ENCODE measurements around the gene DDX50. TPM values are rescaled to one million over a fixed set of nuclear protein-coding genes. Genes with fewer than 3 reads are reported as not detected.
A peak's percentile ranks its signal among the peaks of the same experiment; 100 is the strongest.
"Not testable (repeated sequence)": the region's sequence is repeated elsewhere in the genome, so short reads cannot be mapped to it uniquely, and the experiment has no call there.

The DDX50 gene
- total RNA-seq, 2 donors from 2014 or later: 37.6 to 40.8 TPM

GRCh38 chr10:68877482-68878110, 23.5 kb upstream of the DDX50 start:
- no peak for DNase-seq
- ATAC-seq: no peak
- no peak overlapping the region for H3K4me3 Mint-ChIP-seq
- no peak overlapping the region for H3K27ac Mint-ChIP-seq
- no peaks in the 10 kb centered on the region for H3K36me3 Mint-ChIP-seq (ENCODE audit: low read depth)
- no peaks in the 10 kb centered on the region for H3K9me3 ChIP-seq (ENCODE audit: control insufficient read depth, low read length, poor library complexity, severe bottlenecking)
- H3K4me1 Mint-ChIP-seq: peaks cover 2% of the 10 kb centered on the region
- no peaks in the 10 kb centered on the region for H3K27me3 Mint-ChIP-seq

- no peak overlapping the region for H3K27ac Mint-ChIP-seq
- H3K27me3 Mint-ChIP-seq: no peaks in the 10 kb centered on the region
- no peaks in the 10 kb centered on the region for H3K36me3 Mint-ChIP-seq (ENCODE audit: low read depth)
- H3K4me1 Mint-ChIP-seq: peaks cover 2% of the 10 kb centered on the region
- no peak for ATAC-seq
- DNase-seq: no peak
- H3K4me3 Mint-ChIP-seq: no peak overlapping the region
- no peaks in the 10 kb centered on the region for H3K9me3 ChIP-seq (ENCODE audit: control insufficient read depth, low read length, poor library complexity, severe bottlenecking)
Measured at GRCh38 chr10:68878496-68878895, 22.6 kb upstream of the DDX50 start.

- Mint-ChIP-seq H3K27me3 (no peaks in the 10 kb centered on the region), H3K4me1 (peaks cover 2% of the 10 kb centered on the region), H3K27ac (no peak overlapping the region), H3K36me3 (ENCODE audit: low read depth) (no peaks in the 10 kb centered on the region), H3K4me3 (no peak overlapping the region)
- ATAC-seq (no peak), DNase-seq (no peak)
- no peaks in the 10 kb centered on the region for H3K9me3 ChIP-seq (ENCODE audit: control insufficient read depth, low read length, poor library complexity, severe bottlenecking)
Measured at GRCh38 chr10:68879628-68880027, 21.5 kb upstream of the DDX50 start.

GRCh38 chr10:68880181-68880580, 20.9 kb upstream of the DDX50 start:
- H3K4me1 Mint-ChIP-seq: peaks cover 2% of the 10 kb centered on the region
- no peak for ATAC-seq
- no peak overlapping the region for H3K27ac Mint-ChIP-seq

GRCh38 chr10:68895041-68895440, 6.1 kb upstream of the DDX50 start:
- peaks cover 2% of the 10 kb centered on the region for H3K36me3 Mint-ChIP-seq (ENCODE audit: low read depth)
- H3K9me3 ChIP-seq (ENCODE audit: control insufficient read depth, low read length, poor library complexity, severe bottlenecking): no peaks in the 10 kb centered on the region
- H3K27me3 Mint-ChIP-seq: peaks cover 12% of the 10 kb centered on the region
- DNase-seq (no peak), ATAC-seq (no peak)
- H3K4me1 Mint-ChIP-seq: peaks cover 2% of the 10 kb centered on the region
- H3K4me3 Mint-ChIP-seq: no peak overlapping the region
- H3K27ac Mint-ChIP-seq: no peak overlapping the region

More at GRCh38 chr10:68880181-68880580, 20.9 kb upstream of the DDX50 start:
- DNase-seq: no peak
- no peaks in the 10 kb centered on the region for H3K36me3 Mint-ChIP-seq (ENCODE audit: low read depth)
- H3K9me3 ChIP-seq (ENCODE audit: control insufficient read depth, low read length, poor library complexity, severe bottlenecking): no peaks in the 10 kb centered on the region
- no peaks in the 10 kb centered on the region for H3K27me3 Mint-ChIP-seq
- H3K4me3 Mint-ChIP-seq: peak overlapping the region; percentile 10

- H3K9me3 ChIP-seq (ENCODE audit: control insufficient read depth, low read length, poor library complexity, severe bottlenecking): no peaks in the 10 kb centered on the region
- peaks cover 12% of the 10 kb centered on the region for H3K27me3 Mint-ChIP-seq
- no peak overlapping the region for H3K27ac Mint-ChIP-seq
- ATAC-seq (no peak), DNase-seq (no peak)
- peaks cover 10% of the 10 kb centered on the region for H3K4me1 Mint-ChIP-seq
- H3K4me3 Mint-ChIP-seq: no peak overlapping the region
- H3K36me3 Mint-ChIP-seq (ENCODE audit: low read depth): peaks cover 2% of the 10 kb centered on the region
Measured at GRCh38 chr10:68897336-68897741, 3.8 kb upstream of the DDX50 start.

GRCh38 chr10:68899186-68899745, 1.8 kb upstream of the DDX50 start:
- H3K36me3 Mint-ChIP-seq (ENCODE audit: low read depth): peaks cover 2% of the 10 kb centered on the region
- peak overlapping the region; percentile 33 for H3K4me3 Mint-ChIP-seq
- no peak for ATAC-seq
- DNase-seq: no peak
- no peaks in the 10 kb centered on the region for H3K9me3 ChIP-seq (ENCODE audit: control insufficient read depth, low read length, poor library complexity, severe bottlenecking)
- no peak overlapping the region for H3K27ac Mint-ChIP-seq
- H3K27me3 Mint-ChIP-seq: peaks cover 6% of the 10 kb centered on the region
- H3K4me1 Mint-ChIP-seq: peaks cover 22% of the 10 kb centered on the region

- Mint-ChIP-seq H3K27ac (peak overlapping the region; percentile 98), H3K27me3 (peaks cover 6% of the 10 kb centered on the region), H3K4me3 (peak overlapping the region; percentile 96), H3K36me3 (ENCODE audit: low read depth) (peaks cover 4% of the 10 kb centered on the region), H3K4me1 (peaks cover 26% of the 10 kb centered on the region)
- ATAC-seq (no peak), DNase-seq (peak in 1 of 3 donors; percentile 62)
- no peaks in the 10 kb centered on the region for H3K9me3 ChIP-seq (ENCODE audit: control insufficient read depth, low read length, poor library complexity, severe bottlenecking)
Measured at GRCh38 chr10:68900427-68901104, 549 bp upstream of the DDX50 start.

GRCh38 chr10:68902382-68902781, 1.3 kb downstream of the DDX50 start:
- Mint-ChIP-seq H3K27me3 (peaks cover 6% of the 10 kb centered on the region), H3K4me1 (peaks cover 37% of the 10 kb centered on the region), H3K27ac (peak overlapping the region; percentile 98), H3K4me3 (peak overlapping the region; percentile 96), H3K36me3 (ENCODE audit: low read depth) (peaks cover 7% of the 10 kb centered on the region)
- no peak for ATAC-seq
- no peaks in the 10 kb centered on the region for H3K9me3 ChIP-seq (ENCODE audit: control insufficient read depth, low read length, poor library complexity, severe bottlenecking)
- DNase-seq: no peak

GRCh38 chr10:68924593-68924992, 23.5 kb downstream of the DDX50 start:
- no peak overlapping the region for H3K4me3 Mint-ChIP-seq
- DNase-seq (no peak), ATAC-seq (no peak)
- H3K36me3 Mint-ChIP-seq (ENCODE audit: low read depth): peaks cover 8% of the 10 kb centered on the region
- peak overlapping the region; percentile 37 for H3K27ac Mint-ChIP-seq
- no peaks in the 10 kb centered on the region for H3K9me3 ChIP-seq (ENCODE audit: control insufficient read depth, low read length, poor library complexity, severe bottlenecking)
- no peaks in the 10 kb centered on the region for H3K27me3 Mint-ChIP-seq
- H3K4me1 Mint-ChIP-seq: peaks cover 5% of the 10 kb centered on the region

- no peak for ATAC-seq
- Mint-ChIP-seq H3K36me3 (ENCODE audit: low read depth) (peaks cover 10% of the 10 kb centered on the region), H3K27me3 (no peaks in the 10 kb centered on the region), H3K27ac (peak overlapping the region; percentile 37), H3K4me1 (peaks cover 8% of the 10 kb centered on the region), H3K4me3 (no peak overlapping the region)
- no peak for DNase-seq
- H3K9me3 ChIP-seq (ENCODE audit: control insufficient read depth, low read length, poor library complexity, severe bottlenecking): no peaks in the 10 kb centered on the region
Measured at GRCh38 chr10:68925489-68925888, 24.4 kb downstream of the DDX50 start.

- peaks cover 14% of the 10 kb centered on the region for H3K4me1 Mint-ChIP-seq
- peaks cover 12% of the 10 kb centered on the region for H3K36me3 Mint-ChIP-seq (ENCODE audit: low read depth)
- ATAC-seq; H3K27me3 Mint-ChIP-seq; H3K9me3 ChIP-seq (ENCODE audit: control insufficient read depth, low read length, poor library complexity, severe bottlenecking); H3K4me3 Mint-ChIP-seq; H3K27ac Mint-ChIP-seq; DNase-seq: not testable (repeated sequence)
Measured at GRCh38 chr10:68929157-68929556, 28.0 kb downstream of the DDX50 start.

GRCh38 chr10:68929888-68930287, 28.8 kb downstream of the DDX50 start:
- not testable (repeated sequence) for DNase-seq; H3K27ac Mint-ChIP-seq; ATAC-seq; H3K9me3 ChIP-seq (ENCODE audit: control insufficient read depth, low read length, poor library complexity, severe bottlenecking); H3K4me3 Mint-ChIP-seq; H3K27me3 Mint-ChIP-seq; H3K36me3 Mint-ChIP-seq (ENCODE audit: low read depth)
- peaks cover 11% of the 10 kb centered on the region for H3K4me1 Mint-ChIP-seq

Measured in T-helper 17 cell (primary cell).